ENCODE results near the gene KCNE1. TPM values are rescaled to one million over a fixed set of nuclear protein-coding genes. Genes with fewer than 3 reads are reported as not detected.
A peak's percentile ranks its signal among the peaks of the same experiment; 100 is the strongest.

The KCNE1 gene
- 0.21 TPM in 1 of 2 replicates, not detected in the other for total RNA-seq (2013; cell fraction: nucleolus; rRNA removed)
- 0.06 and 0.16 TPM in 2 replicates for total RNA-seq (2014; rRNA removed)
- total RNA-seq (2014; rRNA removed; fragmentation: Illumina TruSeq; extraction: Trizol) = 0.09 and 0.18 TPM in 2 replicates
- 0.18 TPM in 1 of 2 replicates, not detected in the other for total RNA-seq (2021)
- not detected for polyA plus RNA-seq (2011; ENCODE audit: low read depth)
- not detected in 2 replicates for polyA plus RNA-seq (2011; rRNA removed)
- not detected in 2 replicates for polyA plus RNA-seq (2011; cell fraction: cytosol; rRNA removed)
- 0.04 and 0.15 TPM in 2 replicates for polyA plus RNA-seq (2011; cell fraction: nucleus; rRNA removed)
- polyA plus RNA-seq (2012) = not detected in 2 replicates
- polyA plus RNA-seq (2014; fragmentation: Illumina TruSeq; extraction: Trizol) = 0.06 TPM in 1 of 2 replicates, not detected in the other
- not detected for polyA plus RNA-seq (2014; fragmentation: Nextera tagmentation; extraction: Ambion mirVana)
- polyA plus RNA-seq (2014; rRNA removed) = 0.17 and 0.19 TPM in 2 replicates
- not detected for polyA plus RNA-seq (2016; fragmentation: Nextera tagmentation; extraction: Ambion mirVana)
- polyA minus RNA-seq (2011; rRNA and poly(A)+ RNA removed) = not detected in 2 replicates
- not detected in 2 replicates for polyA minus RNA-seq (2011; cell fraction: cytosol; rRNA and poly(A)+ RNA removed)
- polyA minus RNA-seq (2011; cell fraction: nucleus; rRNA and poly(A)+ RNA removed) = 0.12 TPM in 1 of 2 replicates, not detected in the other
- percentile 19 among the genes with signal in this experiment for Bru-seq, nascent RNA
- percentile 6 among the genes with signal in this experiment for BruChase-seq, experiment 1, labeled RNA remaining after a 6-hour chase
- BruChase-seq, experiment 2, labeled RNA remaining after a 2-hour chase = percentile 14 among the genes with signal in this experiment
- long read RNA-seq, experiment 1 = 0 reads
- long read RNA-seq, experiment 2, partial matches to known transcripts = 0 of 1 reads
- long read RNA-seq, experiment 2, other reads (novel, unspliced or antisense) = 1 of 1 reads

DNA sequence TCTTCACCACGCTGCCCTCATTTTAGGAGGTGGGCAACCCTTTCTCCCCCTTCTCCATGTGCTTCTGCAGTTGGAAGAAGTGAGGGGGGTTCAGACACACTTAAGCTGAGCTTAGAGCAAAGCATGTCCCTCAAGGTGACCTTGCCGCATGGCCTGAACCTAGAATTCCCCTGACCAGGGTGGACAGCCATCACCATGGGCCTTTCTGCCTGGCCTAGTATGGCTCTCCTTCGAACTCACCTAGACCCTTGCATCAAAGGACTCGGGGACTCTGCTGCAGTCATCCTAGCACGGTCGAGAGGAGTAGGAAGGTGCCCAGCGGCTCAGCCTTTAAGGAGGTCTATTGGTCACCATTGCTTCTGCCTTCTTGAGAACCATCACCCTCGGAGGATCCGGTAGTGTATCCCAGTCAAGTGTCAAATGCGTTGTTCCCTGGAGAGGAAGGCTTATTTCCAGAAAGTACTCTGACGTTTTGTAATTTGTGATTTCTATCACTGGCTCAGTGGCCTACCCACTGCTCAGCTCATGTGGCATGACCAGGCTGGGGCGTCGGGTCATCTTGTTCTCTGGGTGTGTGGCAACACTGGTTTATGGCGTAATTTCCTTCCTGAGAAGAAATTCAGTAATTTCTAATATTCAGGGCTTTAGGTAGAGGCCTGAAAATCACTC lies at the start of gene KCNE1:
Gene KCNE1, minus strand, starts transcription at position 424 of the 669 bp plus-strand sequence. CDS start 62,576 bp downstream, outside the sequence.
- H3K36me3 ChIP-seq (ENCODE audit: control insufficient read depth in 2 of 2, insufficient read depth in 2 of 2, low read length in 1 of 2) = no peaks in the 10 kb centered on the region
- ChIA-PET POLR2A (no interaction called here), RAD21 (ENCODE audit: unreplicated experiment) (interaction anchor here (1.5 to 6.3 kb wide), 4 partner anchors 11 to 119 kb away, joined by 3 to 71 read pairs (median 36); no protein-coding TSS in a partner anchor), SMC1A (ENCODE audit: uncharacterized antibody, unreplicated experiment) (interaction anchor here (1.1 to 2.7 kb wide), 6 partner anchors 33 to 120 kb away, joined by 3 to 47 read pairs (median 11); no protein-coding TSS in a partner anchor), CTCF (interaction anchor here (1.1 to 13.6 kb wide), 13 partner anchors 10 to 123 kb away, joined by 4 to 216 read pairs (median 13); no protein-coding TSS in a partner anchor)
- H2AFZ ChIP-seq (ENCODE audit: control insufficient read depth, low read depth, low read length) = no peak within 1 kb of the TSS
- H4K20me1 ChIP-seq (ENCODE audit: control insufficient read depth, insufficient read depth) = no peaks in the 10 kb centered on the region
- FAIRE-seq (no peak), DNase-seq (ENCODE audit: low read depth, low spot score) (no peak), ATAC-seq (no peak)
- intact Hi-C loops (cut with micrococcal nuclease; ENCODE audit: unreplicated experiment) = no loop called here
- TF ChIP-seq POLR2AphosphoS2 (IDR thresholded peaks at IDR 0.05; ENCODE audit: low read depth, low read length) = no peak
- no peak for TF ChIP-seq ZBTB33 (IDR thresholded peaks at IDR 0.05)
- TF ChIP-seq USF2 (IDR thresholded peaks at IDR 0.05; ENCODE audit: borderline replicate concordance, low read depth, low read length) = no peak
- TF ChIP-seq, protein P1, sequence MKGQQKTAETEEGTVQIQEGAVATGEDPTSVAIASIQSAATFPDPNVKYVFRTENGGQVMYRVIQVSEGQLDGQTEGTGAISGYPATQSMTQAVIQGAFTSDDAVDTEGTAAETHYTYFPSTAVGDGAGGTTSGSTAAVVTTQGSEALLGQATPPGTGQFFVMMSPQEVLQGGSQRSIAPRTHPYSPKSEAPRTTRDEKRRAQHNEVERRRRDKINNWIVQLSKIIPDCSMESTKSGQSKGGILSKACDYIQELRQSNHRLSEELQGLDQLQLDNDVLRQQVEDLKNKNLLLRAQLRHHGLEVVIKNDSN (IDR thresholded peaks at IDR 0.05; ENCODE audit: borderline replicate concordance, extremely low read length, insufficient read depth, low read depth, low read length) = no peak
- TF ChIP-seq FOXM1 (IDR thresholded peaks at IDR 0.05; ENCODE audit: low read depth, low read length) = no peak
- no peaks in the 10 kb centered on the region for H3K4me1 ChIP-seq (ENCODE audit: control insufficient read depth, insufficient read depth, low read length)
- H3K27me3 ChIP-seq (replicated peaks in 1 of 2; ENCODE audit: control insufficient read depth in 2 of 2, insufficient read depth in 2 of 2, low read length in 1 of 2) = no peaks in the 10 kb centered on the region
- in situ Hi-C loops (cut with MboI) = no loop called here
- H3K4me3 ChIP-seq = no peak within 1 kb of the TSS
- no peak within 1 kb of the TSS for H3K4me2 ChIP-seq (ENCODE audit: control insufficient read depth, insufficient read depth)
- BruUV-seq (replicated peaks) = no TSS peak
- no peak within 1 kb of the TSS for H3K9ac ChIP-seq (ENCODE audit: control insufficient read depth, insufficient read depth, low read length)
- no peaks in the 10 kb centered on the region for H3K9me3 ChIP-seq (replicated peaks; ENCODE audit: control insufficient read depth, insufficient read depth, low read length)
- H3K27ac ChIP-seq (ENCODE audit: control insufficient read depth, insufficient read depth) = no peak within 1 kb of the TSS
- 75% methylated on average over 14 of the region's 14 CpGs for WGBS (ENCODE audit: insufficient coverage, insufficient replicate concordance, low lambda C conversion rate, missing lambda C conversion rate)
- no peaks in the 10 kb centered on the region for H3K79me2 ChIP-seq (ENCODE audit: control insufficient read depth, insufficient read depth, low read length)

Data from GM12878 (cell line).